Natural killer cell treated with Interleukin-12 subunit alpha and Interleukin-12 subunit beta and Interleukin-15 and Interleukin-18, amount 100 ng/mL, for 72 hours (primary cell): ENCODE results near the gene FYB1. TPM values are rescaled to one million over a fixed set of nuclear protein-coding genes. Genes with fewer than 3 reads are reported as not detected.

Source experiments
- ATAC-seq, 2 donors: fragments of 150-1000 bp; cut with Tn5 transposase in 1 of 2; sonication (Bioruptor Pico), chemical (Tn5 transposase) in 1 of 2; 2 replicates each; pipeline ENCODE4 v1.10.0; 2021
- DNase-seq: peaks from one replicate; pipeline ENCODE4 v3.0.0; 2022; ENCODE audit warnings: low spot score
- H3K27ac Mint-ChIP-seq, 2 donors: 1 replicate in 1 of 2; 2 replicates in 1 of 2; pipeline ENCODE4 v1.8.0; 2022; ENCODE audit warnings: mixed read lengths in 2 of 2, mild to moderate bottlenecking in 1 of 2, moderate library complexity in 1 of 2
- H3K27me3 Mint-ChIP-seq, 2 donors: 1 replicate in 1 of 2; 2 replicates in 1 of 2; pipeline ENCODE4 v1.8.0; 2022; ENCODE audit warnings: mixed read lengths in 2 of 2
- H3K36me3 Mint-ChIP-seq: one replicate; pipeline ENCODE4 v1.8.0; 2022; ENCODE audit warnings: mixed read lengths
- H3K4me1 Mint-ChIP-seq, 2 donors: 1 replicate in 1 of 2; 2 replicates in 1 of 2; pipeline ENCODE4 v1.8.0; 2022; ENCODE audit warnings: low read depth in 2 of 2, mixed read lengths in 2 of 2, mild to moderate bottlenecking in 1 of 2
- H3K4me3 Mint-ChIP-seq: one replicate; pipeline ENCODE4 v1.8.0; 2022; ENCODE audit warnings: mixed read lengths
- H3K9me3 Mint-ChIP-seq: 2 replicates; pipeline ENCODE4 v1.8.0; 2022; ENCODE audit warnings: mixed read lengths
- total RNA-seq, 2 donors: library from RNA; stranded (reverse); gene quantifications; one replicate each; pipeline ENCODE4 v1.2.3, GENCODE V29; 2022

The FYB1 gene
- total RNA-seq, 2 donors from 2014 or later, result 71.9 to 72.8 TPM

GRCh38 chr5:39178861-39179260 lies 40.5 kb downstream of the FYB1 start:
- no peak for ATAC-seq
- no peak for DNase-seq
- Mint-ChIP-seq H3K4me1 (peaks cover 69 to 86% of the 10 kb centered on the region in 2 donors), H3K4me3 (peak overlapping the region; percentile 86), H3K27me3 (no peaks in the 10 kb centered on the region), H3K36me3 (peaks cover 14% of the 10 kb centered on the region), H3K9me3 (peaks cover 5% of the 10 kb centered on the region), H3K27ac (peak overlapping the region; percentile 89 to 91)

- DNase-seq, result no peak
- H3K36me3 Mint-ChIP-seq, result peaks cover 17% of the 10 kb centered on the region
- peak overlapping the region; percentile 86 for H3K4me3 Mint-ChIP-seq
- ATAC-seq, result peak; percentile 56 to 68
- H3K27ac Mint-ChIP-seq, result peak overlapping the region; percentile 89 to 91
- H3K27me3 Mint-ChIP-seq, result no peaks in the 10 kb centered on the region
- H3K4me1 Mint-ChIP-seq, result peaks cover 70 to 87% of the 10 kb centered on the region in 2 donors
- peaks cover 5% of the 10 kb centered on the region for H3K9me3 Mint-ChIP-seq
Observed at GRCh38 chr5:39178171-39178570, 41.2 kb downstream of the FYB1 start.

GRCh38 chr5:39177631-39177964 lies 41.8 kb downstream of the FYB1 start:
- Mint-ChIP-seq H3K36me3 (peaks cover 18% of the 10 kb centered on the region), H3K27ac (peak overlapping the region; percentile 89 to 91), H3K9me3 (peaks cover 5% of the 10 kb centered on the region), H3K4me1 (peaks cover 72 to 89% of the 10 kb centered on the region in 2 donors), H3K4me3 (peak overlapping the region; percentile 86), H3K27me3 (no peaks in the 10 kb centered on the region)
- ATAC-seq (peak; percentile 49 to 60), DNase-seq (no peak)

- ATAC-seq (peak; percentile 81 to 86), DNase-seq (peak; percentile 65)
- H3K4me1 Mint-ChIP-seq, result peaks cover 70 to 87% of the 10 kb centered on the region in 2 donors
- peak overlapping the region; percentile 89 to 91 for H3K27ac Mint-ChIP-seq
- H3K36me3 Mint-ChIP-seq, result peaks cover 18% of the 10 kb centered on the region
- H3K9me3 Mint-ChIP-seq, result peaks cover 5% of the 10 kb centered on the region
- no peaks in the 10 kb centered on the region for H3K27me3 Mint-ChIP-seq
- peak overlapping the region; percentile 86 for H3K4me3 Mint-ChIP-seq
Observed at GRCh38 chr5:39176759-39177630, 42.4 kb downstream of the FYB1 start.

GRCh38 chr5:39175273-39175955 lies 43.9 kb downstream of the FYB1 start:
- H3K27me3 Mint-ChIP-seq, result no peaks in the 10 kb centered on the region
- H3K9me3 Mint-ChIP-seq, result peaks cover 5% of the 10 kb centered on the region
- ATAC-seq (peak; percentile 77 to 83), DNase-seq (no peak)
- H3K27ac Mint-ChIP-seq, result peak overlapping the region; percentile 89 to 91
- peaks cover 18% of the 10 kb centered on the region for H3K36me3 Mint-ChIP-seq
- peaks cover 70 to 86% of the 10 kb centered on the region in 2 donors for H3K4me1 Mint-ChIP-seq
- H3K4me3 Mint-ChIP-seq, result peak overlapping the region; percentile 77

GRCh38 chr5:39173069-39173468 lies 46.3 kb downstream of the FYB1 start:
- H3K27ac Mint-ChIP-seq, result peak overlapping the region; percentile 89 to 91
- no peak for DNase-seq
- H3K4me3 Mint-ChIP-seq, result no peak overlapping the region
- peaks cover 5% of the 10 kb centered on the region for H3K9me3 Mint-ChIP-seq
- peaks cover 59 to 77% of the 10 kb centered on the region in 2 donors for H3K4me1 Mint-ChIP-seq
- peaks cover 18% of the 10 kb centered on the region for H3K36me3 Mint-ChIP-seq
- ATAC-seq, result no peak
- H3K27me3 Mint-ChIP-seq, result no peaks in the 10 kb centered on the region

GRCh38 chr5:39172593-39172992 lies 46.8 kb downstream of the FYB1 start:
- peaks cover 5% of the 10 kb centered on the region for H3K9me3 Mint-ChIP-seq
- H3K4me1 Mint-ChIP-seq, result peaks cover 57 to 76% of the 10 kb centered on the region in 2 donors
- no peak for ATAC-seq
- no peak for DNase-seq
- peak overlapping the region in 1 of 2 donors; percentile 89 for H3K27ac Mint-ChIP-seq
- H3K36me3 Mint-ChIP-seq, result peaks cover 18% of the 10 kb centered on the region
- no peak overlapping the region for H3K4me3 Mint-ChIP-seq
- no peaks in the 10 kb centered on the region for H3K27me3 Mint-ChIP-seq

- Mint-ChIP-seq H3K4me3 (no peak overlapping the region), H3K36me3 (peaks cover 18% of the 10 kb centered on the region), H3K9me3 (peaks cover 5% of the 10 kb centered on the region), H3K27ac (peak overlapping the region; percentile 10 to 29), H3K4me1 (peaks cover 56 to 76% of the 10 kb centered on the region in 2 donors), H3K27me3 (no peaks in the 10 kb centered on the region)
- DNase-seq, result no peak
- ATAC-seq, result no peak
Observed at GRCh38 chr5:39171647-39172046, 47.7 kb downstream of the FYB1 start.

- H3K4me3 Mint-ChIP-seq, result no peak overlapping the region
Observed at GRCh38 chr5:39169081-39169480, 50.3 kb downstream of the FYB1 start.

GRCh38 chr5:39167972-39168342 lies 51.4 kb downstream of the FYB1 start:
- ATAC-seq (no peak), DNase-seq (no peak)
- Mint-ChIP-seq H3K9me3 (peaks cover 8% of the 10 kb centered on the region), H3K27ac (peak overlapping the region; percentile 91 to 92), H3K4me1 (peaks cover 57 to 69% of the 10 kb centered on the region in 2 donors), H3K4me3 (peak overlapping the region; percentile 40), H3K27me3 (no peaks in the 10 kb centered on the region), H3K36me3 (peaks cover 11% of the 10 kb centered on the region)

More at GRCh38 chr5:39169081-39169480, 50.3 kb downstream of the FYB1 start:
- Mint-ChIP-seq H3K9me3 (peaks cover 8% of the 10 kb centered on the region), H3K4me1 (peaks cover 59 to 75% of the 10 kb centered on the region in 2 donors), H3K27me3 (no peaks in the 10 kb centered on the region), H3K36me3 (peaks cover 21% of the 10 kb centered on the region), H3K27ac (peak overlapping the region in 1 of 2 donors; percentile 10)
- ATAC-seq (no peak), DNase-seq (no peak)

GRCh38 chr5:39167141-39167971 lies 52.0 kb downstream of the FYB1 start:
- H3K27ac Mint-ChIP-seq, result peak overlapping the region; percentile 91 to 92
- DNase-seq, result no peak
- H3K36me3 Mint-ChIP-seq, result peaks cover 11% of the 10 kb centered on the region
- peak in 1 of 2 donors; percentile 45 for ATAC-seq
- peaks cover 56 to 68% of the 10 kb centered on the region in 2 donors for H3K4me1 Mint-ChIP-seq
- no peaks in the 10 kb centered on the region for H3K27me3 Mint-ChIP-seq
- H3K9me3 Mint-ChIP-seq, result peaks cover 8% of the 10 kb centered on the region
- H3K4me3 Mint-ChIP-seq, result peak overlapping the region; percentile 40

GRCh38 chr5:39164529-39165402 lies 54.6 kb downstream of the FYB1 start:
- Mint-ChIP-seq H3K4me1 (peaks cover 60 to 69% of the 10 kb centered on the region in 2 donors), H3K27me3 (no peaks in the 10 kb centered on the region), H3K36me3 (peaks cover 14% of the 10 kb centered on the region), H3K27ac (peak overlapping the region; percentile 91 to 92), H3K4me3 (peak overlapping the region; percentile 79), H3K9me3 (peaks cover 8% of the 10 kb centered on the region)
- DNase-seq (no peak), ATAC-seq (peak; percentile 90 to 98)
